Vagina (tissue), 2 donors: ENCODE results near the gene SLX4IP.

Experiments
- CTCF ChIP-seq, 3 experiments: fragments of 450-650 bp in 2 of 3; fragments of 200-600 bp in 1 of 3; sonication (generic) in 1 of 3; IDR thresholded peaks; one replicate each; pipeline ENCODE4 v1.5.1; 2017 to 2019; ENCODE audit warnings: antibody characterized with exemption in 3 of 3, mild to moderate bottlenecking in 2 of 3, moderate library complexity in 2 of 3
- POLR2A ChIP-seq, 2 donors: fragments of 450-650 bp; IDR thresholded peaks; one replicate each; pipeline ENCODE4 v1.6.1; 2017; ENCODE audit warnings: antibody characterized with exemption in 2 of 2, mild to moderate bottlenecking in 2 of 2, moderate library complexity in 2 of 2

DNA sequence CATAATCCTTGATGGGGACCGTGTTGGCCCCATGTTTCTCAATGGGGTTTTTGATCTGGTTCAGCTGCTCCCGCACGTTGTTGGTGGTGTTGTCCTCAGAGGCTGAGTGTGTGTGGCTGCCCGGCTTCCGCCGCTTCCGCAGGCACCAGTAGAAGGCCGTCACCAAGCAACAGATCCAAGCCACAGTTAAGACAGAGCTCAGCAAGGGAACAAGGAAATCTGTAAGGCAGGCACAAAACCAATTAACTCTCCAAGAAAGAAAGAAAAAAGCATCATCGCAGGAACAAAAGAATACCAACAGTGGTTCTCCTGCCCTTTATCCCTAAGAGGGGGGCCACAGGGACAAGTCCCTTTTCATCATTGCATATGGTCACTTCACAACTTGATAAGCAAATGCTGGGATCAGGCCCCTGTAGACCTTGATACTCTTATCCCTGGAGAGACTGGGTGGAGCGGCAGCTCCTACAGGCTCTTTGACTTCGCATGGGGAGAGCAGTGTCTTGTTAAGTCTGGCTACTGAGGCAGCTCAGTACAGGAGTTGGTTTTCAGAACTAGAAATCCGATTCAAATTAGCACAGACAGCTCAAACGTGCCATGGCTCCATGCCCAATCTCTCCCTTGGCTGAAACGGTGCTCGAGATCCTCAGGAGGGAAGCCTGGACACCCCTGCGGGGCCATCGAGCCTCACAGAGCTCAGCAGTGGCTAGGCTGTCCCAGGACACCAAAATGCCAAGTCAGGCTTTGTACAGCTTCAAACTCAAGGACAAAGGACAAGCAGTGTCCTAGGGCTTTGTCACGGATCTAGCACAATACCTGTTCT is 204.8 kb downstream of the SLX4IP start:
- no peak for TF ChIP-seq CTCF (IDR thresholded peaks at IDR 0.05)
- TF ChIP-seq POLR2A (IDR thresholded peaks at IDR 0.05): no peak
